HepG2 (cell line): Measurements from ENCODE around the gene TOR4A. TPM values are rescaled to one million over a fixed set of nuclear protein-coding genes. Genes with fewer than 3 reads are reported as not detected.

ENCODE experiments used
- ATAC-seq: fragments of 200-7000 bp; cut with Tn5 transposase; 3 replicates; pipeline ENCODE4 v1.9.1; 2020; ENCODE audit warnings: mild to moderate bottlenecking, moderate library complexity
- BruUV-seq: library from RNA; stranded (reverse); fragments of 400-500 nt; replicated peaks from 2 replicates; lab custom pipeline; 2021; lab: Mats Ljungman, UMichigan
- CTCF ChIA-PET: fragments of 300-600 bp; formaldehyde crosslinking; extraction: SDS; loops from one replicate; lab custom pipeline; 2021; ENCODE audit warnings: low total read pairs, inconsistent platforms, low intra/inter-chr PET ratio; lab: Yijun Ruan, JAX
- POLR2A ChIA-PET: fragments of 350-600 bp; sonication (Branson Sonifier 250); formaldehyde crosslinking; loops from one replicate; lab custom pipeline; 2020; ENCODE audit warnings: antibody characterized with exemption, inconsistent platforms; lab: Yijun Ruan, JAX
- DNase-seq: peaks from one replicate; pipeline ENCODE4 v3.0.0-alpha.2; 2015; ENCODE audit warnings: low spot score
- FAIRE-seq: peaks from 3 replicates; lab custom pipeline; 2011; peaks lifted over from hg19 to GRCh38; lab: Jason Lieb, UNC
- H2AFZ ChIP-seq: one replicate; pipeline ENCODE4 v1.6.1; 2011; ENCODE audit warnings: low read length, inconsistent platforms
- H3K27ac ChIP-seq: fragments of 300-600 bp; 3 replicates; pipeline ENCODE4 v1.8.0; 2011; ENCODE audit warnings: mixed run types, mild to moderate bottlenecking, mixed read lengths, low read length, inconsistent platforms; ENCODE audit not compliant: insufficient read depth; ENCODE audit errors: extremely low read length
- H3K27me3 ChIP-seq, 2 experiments: fragments of 200-600 bp in 1 of 2; 2 replicates in 1 of 2; 3 replicates in 1 of 2; pipeline versions ENCODE4 v1.6.0 to v1.8.0; 2011; ENCODE audit warnings: low read length in 2 of 2, mild to moderate bottlenecking in 2 of 2, moderate library complexity in 2 of 2, inconsistent platforms in 1 of 2; ENCODE audit not compliant: insufficient read depth in 2 of 2, control insufficient read depth in 1 of 2
- H3K36me3 ChIP-seq, 2 experiments: fragments of 200-600 bp in 1 of 2; replicated peaks in 1 of 2; 2 replicates in 1 of 2; 3 replicates in 1 of 2; pipeline versions ENCODE4 v1.5.1 to v1.8.0; 2011; ENCODE audit warnings: low read length in 2 of 2, inconsistent platforms in 1 of 2; ENCODE audit not compliant: insufficient read depth in 2 of 2, control insufficient read depth in 1 of 2
- H3K4me1 ChIP-seq: 2 replicates; pipeline ENCODE4 v1.5.1; 2012; ENCODE audit warnings: low read length, inconsistent platforms; ENCODE audit not compliant: insufficient read depth
- H3K4me2 ChIP-seq: 2 replicates; pipeline ENCODE4 v1.6.0; 2011; ENCODE audit warnings: low read depth, low read length, inconsistent platforms
- H3K4me3 ChIP-seq, 3 experiments: fragments of 200-600 bp in 1 of 3; sonication (generic), shearing (Covaris generic) in 1 of 3; replicated peaks in 1 of 3; 2 replicates each; pipeline ENCODE4 v1.5.1; 2011 to 2016; ENCODE audit warnings: low read length in 3 of 3, inconsistent platforms in 2 of 3, low read depth in 2 of 3, mild to moderate bottlenecking in 2 of 3, control low read depth in 1 of 3, mixed read lengths in 1 of 3; ENCODE audit not compliant: insufficient read depth in 1 of 3
- H3K79me2 ChIP-seq: one replicate; pipeline ENCODE4 v1.6.1; 2011; ENCODE audit warnings: low read length, inconsistent platforms; ENCODE audit not compliant: insufficient read depth
- H3K9ac ChIP-seq: 2 replicates; pipeline ENCODE4 v1.6.0; 2011; ENCODE audit warnings: mild to moderate bottlenecking, low read depth, low read length, inconsistent platforms; ENCODE audit not compliant: insufficient read depth
- H3K9me3 ChIP-seq: 2 replicates; pipeline ENCODE4 v1.5.1; 2012; ENCODE audit warnings: mild to moderate bottlenecking, low read length
- H4K20me1 ChIP-seq: 2 replicates; pipeline ENCODE4 v1.6.0; 2011; ENCODE audit warnings: inconsistent platforms, mild to moderate bottlenecking, low read length, moderate library complexity; ENCODE audit not compliant: insufficient read depth
- AGO1 ChIP-seq: fragments of 200-400 bp; formaldehyde crosslinking; IDR thresholded peaks from 2 replicates; pipeline ENCODE4 v1.6.1; 2017; ENCODE audit warnings: mild to moderate bottlenecking, low read depth, low read length, moderate library complexity; ENCODE audit not compliant: poor library complexity, severe bottlenecking
- CBX5 ChIP-seq: sonication (generic); formaldehyde crosslinking; IDR thresholded peaks from 2 replicates; pipeline ENCODE4 v1.4.0; 2020; ENCODE audit warnings: missing genetic modification reagents, borderline replicate concordance
- GATAD2A ChIP-seq: IDR thresholded peaks from 2 replicates; pipeline ENCODE4 v1.6.1; 2016
- HDAC2 ChIP-seq: sonication (generic); formaldehyde crosslinking; IDR thresholded peaks from 2 replicates; pipeline ENCODE4 v1.4.0; 2020; ENCODE audit warnings: missing genetic modification reagents
- HNF1B ChIP-seq: sonication (generic); formaldehyde crosslinking; IDR thresholded peaks from 2 replicates; pipeline ENCODE4 v1.5.1; 2020; ENCODE audit warnings: mild to moderate bottlenecking, moderate library complexity, missing genetic modification reagents
- MTF2 ChIP-seq: sonication (generic); formaldehyde crosslinking; IDR thresholded peaks from 2 replicates; pipeline ENCODE4 v1.5.0; 2020; ENCODE audit warnings: missing genetic modification reagents, borderline replicate concordance
- NFYC ChIP-seq: IDR thresholded peaks from 2 replicates; pipeline ENCODE4 v1.6.1; 2016; ENCODE audit warnings: missing genetic modification reagents, missing compliant biosample characterization
- PATZ1 ChIP-seq: sonication (generic); formaldehyde crosslinking; IDR thresholded peaks from 2 replicates; pipeline ENCODE4 v1.4.0; 2020; ENCODE audit warnings: missing genetic modification reagents
- RXRA ChIP-seq: sonication (generic); formaldehyde crosslinking; IDR thresholded peaks from 2 replicates; pipeline ENCODE4 v1.5.1; 2020; ENCODE audit warnings: missing genetic modification reagents
- SALL2 ChIP-seq: sonication (generic); formaldehyde crosslinking; IDR thresholded peaks from 2 replicates; pipeline ENCODE4 v1.8.1; 2023; ENCODE audit warnings: mild to moderate bottlenecking, missing genetic modification reagents, inconsistent platforms
- SP2 ChIP-seq: sonication (generic); formaldehyde crosslinking; IDR thresholded peaks from 2 replicates; pipeline ENCODE4 v1.5.1; 2020; ENCODE audit warnings: mild to moderate bottlenecking, missing genetic modification reagents
- TOPORS ChIP-seq: sonication (generic); formaldehyde crosslinking; IDR thresholded peaks from 2 replicates; pipeline ENCODE4 v1.8.0; 2023; ENCODE audit warnings: mild to moderate bottlenecking, missing genetic modification reagents
- ZNF333 ChIP-seq: sonication (generic); formaldehyde crosslinking; IDR thresholded peaks from 2 replicates; pipeline ENCODE4 v1.4.0; 2020; ENCODE audit warnings: mild to moderate bottlenecking, missing genetic modification reagents, borderline replicate concordance
- ZNF354B ChIP-seq: sonication (generic); formaldehyde crosslinking; IDR thresholded peaks from 2 replicates; pipeline ENCODE4 v1.8.0; 2022; ENCODE audit warnings: mild to moderate bottlenecking, missing genetic modification reagents
- ZNF501 ChIP-seq: sonication (generic); formaldehyde crosslinking; IDR thresholded peaks from 2 replicates; pipeline ENCODE4 v1.5.1; 2020; ENCODE audit warnings: mild to moderate bottlenecking, moderate library complexity, missing genetic modification reagents
- ZNF776 ChIP-seq: sonication (generic); formaldehyde crosslinking; IDR thresholded peaks from 2 replicates; pipeline ENCODE4 v1.4.0; 2020; ENCODE audit warnings: mild to moderate bottlenecking, missing genetic modification reagents
- ZSCAN22 ChIP-seq: sonication (generic); formaldehyde crosslinking; IDR thresholded peaks from 2 replicates; pipeline ENCODE4 v1.4.0; 2020; ENCODE audit warnings: mild to moderate bottlenecking, missing genetic modification reagents
- ZXDC ChIP-seq: sonication (generic); formaldehyde crosslinking; IDR thresholded peaks from 2 replicates; pipeline ENCODE4 v1.5.0; 2020; ENCODE audit warnings: mild to moderate bottlenecking, missing genetic modification reagents
- WGBS: methylation state at CpG from one replicate; pipeline ENCODE4 v1.1.6; 2017; ENCODE audit warnings: low lambda C conversion rate; 5-methylcytosine and 5-hydroxymethylcytosine counted together
- in situ Hi-C: cut with HindIII; loops from 2 replicates; pipeline ENCODE4 v1.10.0; 2017; ENCODE audit warnings: low pct_unique_long_range_greater_than_20kb; ENCODE audit not compliant: extremely low pct_ligation_motif_present
- intact Hi-C: fragments of 100-400 bp; cut with micrococcal nuclease; formaldehyde crosslinking; loops from one replicate; pipeline ENCODE4 v1.10.0; 2022; ENCODE audit not compliant: unreplicated experiment
- polyA plus RNA-seq, 8 experiments: library from polyadenylated mRNA; depleted of rRNA in 3 of 8; stranded (reverse) in 7 of 8; unstranded in 1 of 8; fragments of >200 nt; fragmentation: Illumina TruSeq in 4 of 8; extraction: Trizol in 4 of 8; gene quantifications; 2 replicates each; pipeline versions ENCODE4 v1.2.1 to v1.2.3, GENCODE V29; 2011 to 2016; ENCODE audit warnings: low read depth in 4 of 8, missing spikeins in 1 of 8, mixed read lengths in 1 of 8; ENCODE audit not compliant: insufficient read depth in 1 of 8
- total RNA-seq, 5 experiments: library from RNA; depleted of rRNA; stranded (reverse); fragments of >200 nt; fragmentation: Illumina TruSeq; extraction: Trizol; gene quantifications; 2 replicates each; pipeline ENCODE4 v1.2.3, GENCODE V29; 2016; ENCODE audit warnings: low read depth in 1 of 5

The TOR4A gene
- total and polyA plus RNA-seq, 2 of the 13 experiments (the other 11 are each of a cell fraction or from before 2014, with no cell fraction given) = 11.1 to 14.2 TPM

- Histone ChIP-seq H3K79me2 (no peaks in the 10 kb centered on the region), H3K4me3 (peak overlapping the region; percentile 53 to 72 (median 62); a peak in 5 of 6 replicates), H3K36me3 (no peaks in the 10 kb centered on the region), H3K4me2 (peak overlapping the region; percentile 96), H3K27ac (no peak overlapping the region), H3K9ac (0 out of 2 replicates have a peak overlapping the region, but pooled peaks have one; percentile 65), H3K4me1 (peaks cover 77% of the 10 kb centered on the region), H2AFZ (no peak overlapping the region), H4K20me1 (no peaks in the 10 kb centered on the region), H3K27me3 (no peaks in the 10 kb centered on the region), H3K9me3 (no peaks in the 10 kb centered on the region)
- FAIRE-seq (no peak), ATAC-seq (peak; percentile 5), DNase-seq (no peak)
- ChIA-PET POLR2A (interaction anchor here (1.5 to 13.4 kb wide), 4 partner anchors 12 to 110 kb away, joined by 4 to 225 read pairs (median 12); partner anchors contain the start of genes ANAPC2, NDOR1, SSNA1 and TMEM203), CTCF (interaction anchor here (1.1 to 1.5 kb wide), 2 partner anchors 52 to 65 kb away, joined by 3 to 8 read pairs; no protein-coding TSS in a partner anchor)
- intact Hi-C loops = no loop called here
- in situ Hi-C loops = loop anchor here (5.0 kb wide), 2 partner anchors 41 to 116 kb away; partner anchors contain the start of genes ANAPC2, DPP7 and SSNA1
- 9% methylated on average over 13 of the region's 29 CpGs for WGBS
- no TSS peak for BruUV-seq
- TF ChIP-seq PATZ1 = peak; percentile 73
- 0 out of 2 replicates have a peak, but pooled peaks have one; percentile 17 for TF ChIP-seq TOPORS (CRISPR knock-in tag)
- 0 out of 2 replicates have a peak, but pooled peaks have one; percentile 48 for TF ChIP-seq SP2 (CRISPR knock-in tag)
- no peak for TF ChIP-seq ZXDC (CRISPR knock-in tag)
- TF ChIP-seq NFYC (CRISPR knock-in tag) = peak; percentile 15; the same call in 1 of the 2 replicates
- peak; percentile 98 for TF ChIP-seq AGO1
- peak; percentile 47; the same call in 1 of the 2 replicates for TF ChIP-seq ZNF501 (CRISPR knock-in tag)
- TF ChIP-seq ZNF333 = peak; percentile 15; the same call in 1 of the 2 replicates
- 0 out of 2 replicates have a peak, but pooled peaks have one; percentile 36 for TF ChIP-seq HNF1B
- TF ChIP-seq GATAD2A (CRISPR knock-in tag) = 0 out of 2 replicates have a peak, but pooled peaks have one; percentile 16
- peak; percentile 60 for TF ChIP-seq RXRA
- TF ChIP-seq ZSCAN22 (CRISPR knock-in tag) = no peak
- peak; percentile 57 for TF ChIP-seq ZNF776 (CRISPR knock-in tag)
- no peak for TF ChIP-seq CBX5 (CRISPR knock-in tag)
- peak; percentile 28; the same call in 1 of the 2 replicates for TF ChIP-seq HDAC2
- no peak for TF ChIP-seq MTF2
- TF ChIP-seq ZNF354B (CRISPR knock-in tag) = 0 out of 2 replicates have a peak, but pooled peaks have one; percentile 29
- 0 out of 2 replicates have a peak, but pooled peaks have one; percentile 48 for TF ChIP-seq SALL2 (CRISPR knock-in tag)
Observed at GRCh38 chr9:137228506-137228967, 49.0 kb upstream of the TOR4A start.
